Panc1 (cell line): ENCODE results near the gene LRRC45. TPM values are rescaled to one million over a fixed set of nuclear protein-coding genes. Genes with fewer than 3 reads are reported as not detected.
"Not testable (repeated sequence)": the region's sequence is repeated elsewhere in the genome, so short reads cannot be mapped to it uniquely, and the experiment has no call there.

Experiments used
- ATAC-seq: fragments of 200-7000 bp; cut with Tn5 transposase; 2 replicates; pipeline ENCODE4 v1.9.1; 2020; ENCODE audit warnings: mild to moderate bottlenecking, moderate library complexity
- BruUV-seq: library from RNA; stranded (reverse); fragments of 400-500 nt; replicated peaks from 2 replicates; lab custom pipeline; 2021; lab: Mats Ljungman, UMichigan
- CTCF ChIA-PET: fragments of 300-600 bp; sonication (Branson Sonifier 250); formaldehyde crosslinking; loops from one replicate; lab custom pipeline; 2022; ENCODE audit warnings: antibody characterized with exemption; lab: Charles Lee
- POLR2A ChIA-PET: fragments of 300-600 bp; sonication (Branson Sonifier 250); formaldehyde crosslinking; loops from one replicate; lab custom pipeline; 2022; ENCODE audit warnings: antibody characterized with exemption; lab: Charles Lee
- DNase-seq: peaks from one replicate; pipeline ENCODE4 v3.0.0-alpha.2; 2010; ENCODE audit warnings: low read depth, low spot score
- H3K27ac ChIP-seq: 2 replicates; pipeline ENCODE4 v1.5.1; 2011; ENCODE audit warnings: mild to moderate bottlenecking, low read length, inconsistent platforms
- H3K27me3 ChIP-seq: fragments of 200-500 bp; sonication (Bioruptor generic); 2 replicates; pipeline ENCODE4 v1.6.0; 2014; ENCODE audit warnings: low read length, inconsistent platforms; ENCODE audit not compliant: control insufficient read depth, insufficient read depth
- H3K36me3 ChIP-seq: fragments of 200-500 bp; sonication (Bioruptor generic); 2 replicates; pipeline ENCODE4 v1.5.1; 2014; ENCODE audit warnings: inconsistent platforms, mild to moderate bottlenecking, low read length, moderate library complexity; ENCODE audit not compliant: control insufficient read depth, insufficient read depth
- H3K4me1 ChIP-seq: 2 replicates; pipeline ENCODE4 v1.5.1; 2011; ENCODE audit warnings: inconsistent platforms, mild to moderate bottlenecking, low read length, moderate library complexity; ENCODE audit not compliant: control insufficient read depth, insufficient read depth
- H3K4me3 ChIP-seq, 2 experiments: 2 replicates each; pipeline ENCODE4 v1.5.1; 2011 to 2012; ENCODE audit warnings: low read depth in 2 of 2, low read length in 2 of 2, mild to moderate bottlenecking in 2 of 2, inconsistent platforms in 1 of 2, moderate library complexity in 1 of 2
- H3K9me3 ChIP-seq: fragments of 200-500 bp; sonication (Bioruptor generic); 2 replicates; pipeline ENCODE4 v1.5.1; 2014; ENCODE audit warnings: low read depth, mild to moderate bottlenecking, inconsistent platforms, low read length, moderate library complexity; ENCODE audit not compliant: control insufficient read depth, insufficient read depth
- POLR2AphosphoS5 ChIP-seq: IDR thresholded peaks from 2 replicates; pipeline ENCODE4 v1.6.1; 2012; ENCODE audit warnings: mild to moderate bottlenecking, low read depth, low read length, moderate library complexity
- SIN3A ChIP-seq: IDR thresholded peaks from 2 replicates; pipeline ENCODE4 v1.6.1; 2012; ENCODE audit warnings: low read depth, mild to moderate bottlenecking, low read length, moderate library complexity, borderline replicate concordance; ENCODE audit not compliant: insufficient read depth
- TCF7L2 ChIP-seq: IDR thresholded peaks from 2 replicates; pipeline ENCODE4 v1.6.1; 2011; ENCODE audit warnings: mild to moderate bottlenecking, low read depth, low read length, inconsistent platforms
- in situ Hi-C: cut with HindIII; loops from 2 replicates; pipeline ENCODE4 v1.10.0; 2016; ENCODE audit warnings: low sequenced_read_pairs, low pct_unique_long_range_greater_than_20kb
- intact Hi-C: fragments of 100-400 bp; cut with micrococcal nuclease; formaldehyde crosslinking; loops from one replicate; pipeline ENCODE4 v1.10.0; 2022; ENCODE audit not compliant: unreplicated experiment
- total RNA-seq: library from RNA; stranded (reverse); gene quantifications from one replicate; pipeline ENCODE4 v1.2.1, GENCODE V29; 2021; ENCODE audit not compliant: unreplicated experiment
- TF ChIP-seq, protein P1 (sequence below), 2 experiments: IDR thresholded peaks; 2 replicates each; pipeline ENCODE4 v1.6.1; 2011 to 2012; ENCODE audit warnings: low read depth in 2 of 2, control low read depth in 1 of 2, low read length in 1 of 2, mild to moderate bottlenecking in 1 of 2, moderate library complexity in 1 of 2; ENCODE audit not compliant: insufficient read depth in 1 of 2
- TF ChIP-seq, protein P2 (sequence below): fragments of 450-650 bp; IDR thresholded peaks from 2 replicates; pipeline ENCODE4 v1.5.1; 2017; ENCODE audit warnings: mild to moderate bottlenecking

The LRRC45 gene
- total RNA-seq, 1 experiment from 2014 or later, result 29.9 TPM

DNA sequence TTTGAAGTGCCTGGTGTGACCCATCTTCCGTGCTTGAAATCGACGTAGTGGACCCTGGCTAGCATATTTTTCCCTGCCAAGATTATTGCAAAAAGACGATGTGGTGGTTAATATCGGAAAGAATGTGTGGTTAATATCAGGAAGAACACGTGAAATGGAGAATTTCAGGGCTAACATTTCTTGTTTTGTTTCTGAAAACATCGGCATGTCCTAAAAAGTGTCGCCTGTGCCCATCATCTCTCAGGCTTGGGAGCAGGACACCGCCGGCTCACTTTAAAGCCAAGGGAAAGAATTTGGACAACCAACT lies 14.7 kb downstream of the LRRC45 start:
- ATAC-seq (no peak), DNase-seq (no peak)
- Histone ChIP-seq H3K36me3 (no peaks in the 10 kb centered on the region; the same call in 1 of the 2 replicates), H3K4me3 (peak overlapping the region; percentile 58 to 79), H3K27ac (peak overlapping the region; percentile 54; the same call in 1 of the 2 replicates), H3K4me1 (peaks cover 12% of the 10 kb centered on the region; the same call in 1 of the 2 replicates), H3K27me3 (no peaks in the 10 kb centered on the region), H3K9me3 (no peaks in the 10 kb centered on the region)
- CTCF ChIA-PET, result interaction anchor here (0.7 to 1.1 kb wide), 5 partner anchors 15 to 78 kb away, joined by 3 to 7 read pairs (median 5); partner anchors contain the start of genes CENPX and LRRC45
- TF ChIP-seq POLR2AphosphoS5 (no peak), TCF7L2 (peak; percentile 95)
- BruUV-seq, result no TSS peak
- in situ Hi-C loops (no loop called here), intact Hi-C loops (no loop called here)
- POLR2A ChIA-PET, result interaction anchor here (0.6 kb wide), 1 partner anchor 33 kb away, joined by 3 read pairs; no protein-coding TSS in a partner anchor

DNA sequence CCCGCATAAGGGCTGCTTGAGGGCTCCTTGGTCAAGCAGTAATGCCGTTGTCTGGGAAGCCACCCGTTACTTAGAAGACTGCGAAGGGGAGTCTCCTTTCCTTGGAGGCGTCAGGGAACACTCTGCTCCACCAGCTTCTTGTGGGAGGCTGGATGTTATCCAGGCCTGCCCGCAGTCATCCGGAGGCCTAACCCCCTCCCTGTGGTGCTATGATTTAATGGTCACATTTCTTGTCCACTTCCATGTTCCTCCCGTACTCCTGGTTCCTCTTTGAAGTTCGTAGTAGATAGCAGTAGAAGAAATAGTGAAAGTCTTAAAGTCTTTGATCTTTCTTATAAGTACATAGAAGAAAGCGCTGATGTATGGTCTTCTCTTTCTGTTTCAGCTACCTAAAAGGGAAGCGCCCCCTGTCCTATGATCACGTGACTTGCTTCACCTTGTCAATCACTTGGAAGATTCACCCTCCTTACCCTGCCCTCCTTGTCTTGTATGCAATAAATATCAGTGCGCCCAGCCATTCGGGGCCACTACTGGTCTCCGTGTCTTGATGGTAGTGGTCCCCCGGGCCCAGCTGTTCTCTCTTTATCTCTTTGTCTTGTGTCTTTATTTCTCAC lies 15.8 kb downstream of the LRRC45 start:
- ATAC-seq, intact Hi-C loops, H3K27ac ChIP-seq, DNase-seq, BruUV-seq, H3K36me3 ChIP-seq, in situ Hi-C loops, H3K4me3 ChIP-seq, CTCF ChIA-PET, H3K9me3 ChIP-seq, H3K27me3 ChIP-seq: not testable (repeated sequence)
- POLR2A ChIA-PET, result interaction anchor here (0.6 kb wide), 1 partner anchor 64 kb away, joined by 5 read pairs; no protein-coding TSS in a partner anchor
- peaks cover 12% of the 10 kb centered on the region; the same call in 1 of the 2 replicates for H3K4me1 ChIP-seq

DNA sequence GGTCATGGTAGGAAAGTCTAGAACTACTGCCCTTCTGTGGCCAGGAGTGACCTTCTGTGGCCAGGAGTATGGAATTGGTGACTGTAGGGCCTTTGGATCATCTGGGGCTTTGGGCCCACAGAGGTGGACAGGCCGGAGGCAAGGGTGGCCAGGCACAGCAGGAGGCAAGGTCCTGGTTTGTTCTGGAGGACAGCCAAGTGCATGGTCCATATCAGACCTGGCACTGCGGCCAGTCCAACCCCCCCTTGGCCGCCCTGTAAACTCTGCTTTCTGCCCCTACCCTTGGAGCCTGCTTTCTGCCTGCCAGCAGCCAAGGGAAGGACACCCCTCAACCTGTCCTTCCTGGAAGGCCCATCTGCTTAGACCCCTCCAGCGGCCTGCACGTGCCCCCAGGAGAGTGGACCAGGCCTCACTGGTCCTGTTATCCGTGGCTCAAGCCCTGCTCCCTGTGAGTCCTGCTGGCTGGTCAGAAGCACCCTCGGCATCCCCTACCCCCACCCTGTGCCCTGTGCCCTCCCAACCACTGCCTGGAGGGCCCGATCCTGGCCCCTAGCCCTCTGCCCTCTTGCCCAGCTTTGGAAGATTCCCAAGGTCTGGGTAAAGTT lies 16.7 kb downstream of the LRRC45 start:
- intact Hi-C loops, result no loop called here
- in situ Hi-C loops, result no loop called here

More for the DNA sequence above, 16.7 kb downstream of the LRRC45 start:
- Histone ChIP-seq H3K9me3 (no peaks in the 10 kb centered on the region), H3K4me1 (peaks cover 8% of the 10 kb centered on the region; the same call in 1 of the 2 replicates), H3K4me3 (no peak overlapping the region), H3K27ac (no peak overlapping the region), H3K36me3 (no peaks in the 10 kb centered on the region), H3K27me3 (no peaks in the 10 kb centered on the region)
- DNase-seq (no peak), ATAC-seq (no peak)
- TF ChIP-seq SIN3A (no peak), TCF7L2 (no peak), POLR2AphosphoS5 (no peak)
- TF ChIP-seq, protein P1, sequence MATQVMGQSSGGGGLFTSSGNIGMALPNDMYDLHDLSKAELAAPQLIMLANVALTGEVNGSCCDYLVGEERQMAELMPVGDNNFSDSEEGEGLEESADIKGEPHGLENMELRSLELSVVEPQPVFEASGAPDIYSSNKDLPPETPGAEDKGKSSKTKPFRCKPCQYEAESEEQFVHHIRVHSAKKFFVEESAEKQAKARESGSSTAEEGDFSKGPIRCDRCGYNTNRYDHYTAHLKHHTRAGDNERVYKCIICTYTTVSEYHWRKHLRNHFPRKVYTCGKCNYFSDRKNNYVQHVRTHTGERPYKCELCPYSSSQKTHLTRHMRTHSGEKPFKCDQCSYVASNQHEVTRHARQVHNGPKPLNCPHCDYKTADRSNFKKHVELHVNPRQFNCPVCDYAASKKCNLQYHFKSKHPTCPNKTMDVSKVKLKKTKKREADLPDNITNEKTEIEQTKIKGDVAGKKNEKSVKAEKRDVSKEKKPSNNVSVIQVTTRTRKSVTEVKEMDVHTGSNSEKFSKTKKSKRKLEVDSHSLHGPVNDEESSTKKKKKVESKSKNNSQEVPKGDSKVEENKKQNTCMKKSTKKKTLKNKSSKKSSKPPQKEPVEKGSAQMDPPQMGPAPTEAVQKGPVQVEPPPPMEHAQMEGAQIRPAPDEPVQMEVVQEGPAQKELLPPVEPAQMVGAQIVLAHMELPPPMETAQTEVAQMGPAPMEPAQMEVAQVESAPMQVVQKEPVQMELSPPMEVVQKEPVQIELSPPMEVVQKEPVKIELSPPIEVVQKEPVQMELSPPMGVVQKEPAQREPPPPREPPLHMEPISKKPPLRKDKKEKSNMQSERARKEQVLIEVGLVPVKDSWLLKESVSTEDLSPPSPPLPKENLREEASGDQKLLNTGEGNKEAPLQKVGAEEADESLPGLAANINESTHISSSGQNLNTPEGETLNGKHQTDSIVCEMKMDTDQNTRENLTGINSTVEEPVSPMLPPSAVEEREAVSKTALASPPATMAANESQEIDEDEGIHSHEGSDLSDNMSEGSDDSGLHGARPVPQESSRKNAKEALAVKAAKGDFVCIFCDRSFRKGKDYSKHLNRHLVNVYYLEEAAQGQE (IDR thresholded peaks at IDR 0.05; ENCODE audit: insufficient read depth in 1 of 2, low read depth in 2 of 2, low read length in 1 of 2), result no peak
- TF ChIP-seq, protein P2, sequence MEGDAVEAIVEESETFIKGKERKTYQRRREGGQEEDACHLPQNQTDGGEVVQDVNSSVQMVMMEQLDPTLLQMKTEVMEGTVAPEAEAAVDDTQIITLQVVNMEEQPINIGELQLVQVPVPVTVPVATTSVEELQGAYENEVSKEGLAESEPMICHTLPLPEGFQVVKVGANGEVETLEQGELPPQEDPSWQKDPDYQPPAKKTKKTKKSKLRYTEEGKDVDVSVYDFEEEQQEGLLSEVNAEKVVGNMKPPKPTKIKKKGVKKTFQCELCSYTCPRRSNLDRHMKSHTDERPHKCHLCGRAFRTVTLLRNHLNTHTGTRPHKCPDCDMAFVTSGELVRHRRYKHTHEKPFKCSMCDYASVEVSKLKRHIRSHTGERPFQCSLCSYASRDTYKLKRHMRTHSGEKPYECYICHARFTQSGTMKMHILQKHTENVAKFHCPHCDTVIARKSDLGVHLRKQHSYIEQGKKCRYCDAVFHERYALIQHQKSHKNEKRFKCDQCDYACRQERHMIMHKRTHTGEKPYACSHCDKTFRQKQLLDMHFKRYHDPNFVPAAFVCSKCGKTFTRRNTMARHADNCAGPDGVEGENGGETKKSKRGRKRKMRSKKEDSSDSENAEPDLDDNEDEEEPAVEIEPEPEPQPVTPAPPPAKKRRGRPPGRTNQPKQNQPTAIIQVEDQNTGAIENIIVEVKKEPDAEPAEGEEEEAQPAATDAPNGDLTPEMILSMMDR, result no peak
- CTCF ChIA-PET, result no interaction called here
- POLR2A ChIA-PET, result no interaction called here
- no TSS peak for BruUV-seq
